Activated CD4-positive, alpha-beta T cell treated with anti-CD3 and anti-CD28 coated beads, Interleukin-2, amount 50 U/mL, for 16 hours (primary cell): ENCODE measurements around the gene ZBED4.

Source experiments
- DNase-seq: peaks from one replicate; pipeline ENCODE4 v3.0.0-alpha.2; 2020

The ZBED4 gene

GRCh38 chr22:49925525-49926128, 72.0 kb downstream of the ZBED4 start:
- peak; percentile 72 for DNase-seq

GRCh38 chr22:49926916-49927315, 73.3 kb downstream of the ZBED4 start:
- DNase-seq, result no peak

- DNase-seq, result no peak
Measured at GRCh38 chr22:49927483-49928184, 74.0 kb downstream of the ZBED4 start.

DNA sequence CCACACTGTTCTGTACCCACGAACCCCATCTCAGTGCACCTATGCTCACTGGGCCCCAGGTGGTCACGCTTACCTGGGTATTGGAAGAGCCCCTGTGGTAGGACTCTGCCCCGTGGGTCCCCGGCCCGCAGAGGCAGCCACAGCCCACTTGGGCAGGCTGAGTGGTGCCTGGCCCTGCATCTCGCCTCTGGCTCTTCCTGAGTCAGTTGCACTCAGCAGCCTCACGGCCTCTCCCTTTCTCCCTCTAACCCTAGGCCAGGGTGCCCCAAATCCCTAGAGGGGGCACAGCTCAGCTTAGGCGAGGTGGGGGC, 74.5 kb downstream of the ZBED4 start:
- no peak for DNase-seq

DNA sequence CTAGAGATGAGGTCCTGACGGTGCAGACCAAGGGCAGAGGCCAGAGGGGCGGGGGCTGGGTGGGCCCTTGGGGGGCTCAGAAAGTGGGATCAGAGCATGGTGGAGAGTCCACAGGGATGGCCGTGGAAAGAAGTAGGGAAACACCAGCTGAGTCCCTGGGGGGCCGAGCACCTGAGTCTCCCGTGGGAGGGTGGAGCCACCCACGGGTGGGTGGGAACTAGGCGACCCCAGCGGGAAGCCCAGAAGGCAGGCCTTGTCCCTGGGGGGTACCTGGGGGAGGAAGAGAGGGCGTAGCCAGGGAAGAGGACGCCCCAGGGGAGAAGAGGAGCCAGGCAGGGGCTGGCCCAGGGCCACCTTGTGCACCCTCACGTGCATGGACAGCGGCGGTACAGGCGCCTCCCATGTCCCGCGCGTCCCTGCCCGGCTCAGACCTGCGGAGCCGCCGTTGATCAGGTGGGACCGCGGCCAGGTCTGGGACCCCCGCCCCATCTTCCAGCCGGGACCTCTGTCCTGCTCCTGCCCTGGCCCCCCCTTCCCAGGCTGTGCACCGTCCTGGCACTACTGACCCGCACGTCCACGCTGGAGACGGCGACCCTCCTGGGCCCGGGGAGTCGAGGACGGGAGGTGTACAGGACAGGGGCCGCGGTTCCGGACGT, 75.0 kb downstream of the ZBED4 start:
- DNase-seq, result no peak

DNA sequence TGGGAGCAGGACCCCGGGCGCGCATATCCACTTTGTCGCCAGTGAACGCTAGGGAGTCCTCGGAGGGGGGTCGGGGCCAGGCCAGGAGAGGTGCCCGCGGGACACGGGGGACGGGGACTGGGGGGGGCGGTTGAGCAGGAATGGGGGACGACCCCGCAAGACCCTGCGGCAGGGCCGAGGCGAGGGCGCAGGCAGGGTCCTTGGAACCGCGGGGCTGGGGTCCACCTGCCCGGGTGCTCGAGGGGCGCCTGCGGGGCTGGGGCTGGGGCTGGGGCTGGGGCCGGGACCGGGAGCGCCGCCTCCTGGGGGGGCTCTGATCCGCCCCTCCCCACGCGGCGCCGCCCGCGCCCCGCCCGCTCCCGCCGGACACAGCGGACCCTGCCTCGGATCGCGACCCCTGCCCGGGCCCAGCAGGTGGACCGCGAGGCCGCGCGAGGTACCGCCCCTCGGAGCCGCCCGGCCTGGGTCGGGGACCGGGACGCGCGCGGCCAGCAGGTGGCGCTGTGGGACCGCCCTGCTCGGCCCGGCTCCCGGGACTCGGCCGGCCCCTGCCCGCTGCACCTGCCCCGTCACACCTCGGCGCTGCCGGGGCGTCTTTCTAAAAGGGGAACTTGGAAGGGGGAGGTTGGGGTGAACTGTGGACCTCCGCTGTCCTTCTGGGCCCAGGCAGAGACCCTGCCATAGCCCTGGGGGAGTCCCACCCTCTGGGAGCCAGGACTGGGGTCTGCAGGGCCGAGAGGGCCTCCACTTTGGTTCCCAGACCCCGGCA, 75.8 kb downstream of the ZBED4 start:
- DNase-seq, result peak; percentile 69

- DNase-seq, result no peak
Measured at GRCh38 chr22:49929994-49930575, 76.4 kb downstream of the ZBED4 start.

DNA sequence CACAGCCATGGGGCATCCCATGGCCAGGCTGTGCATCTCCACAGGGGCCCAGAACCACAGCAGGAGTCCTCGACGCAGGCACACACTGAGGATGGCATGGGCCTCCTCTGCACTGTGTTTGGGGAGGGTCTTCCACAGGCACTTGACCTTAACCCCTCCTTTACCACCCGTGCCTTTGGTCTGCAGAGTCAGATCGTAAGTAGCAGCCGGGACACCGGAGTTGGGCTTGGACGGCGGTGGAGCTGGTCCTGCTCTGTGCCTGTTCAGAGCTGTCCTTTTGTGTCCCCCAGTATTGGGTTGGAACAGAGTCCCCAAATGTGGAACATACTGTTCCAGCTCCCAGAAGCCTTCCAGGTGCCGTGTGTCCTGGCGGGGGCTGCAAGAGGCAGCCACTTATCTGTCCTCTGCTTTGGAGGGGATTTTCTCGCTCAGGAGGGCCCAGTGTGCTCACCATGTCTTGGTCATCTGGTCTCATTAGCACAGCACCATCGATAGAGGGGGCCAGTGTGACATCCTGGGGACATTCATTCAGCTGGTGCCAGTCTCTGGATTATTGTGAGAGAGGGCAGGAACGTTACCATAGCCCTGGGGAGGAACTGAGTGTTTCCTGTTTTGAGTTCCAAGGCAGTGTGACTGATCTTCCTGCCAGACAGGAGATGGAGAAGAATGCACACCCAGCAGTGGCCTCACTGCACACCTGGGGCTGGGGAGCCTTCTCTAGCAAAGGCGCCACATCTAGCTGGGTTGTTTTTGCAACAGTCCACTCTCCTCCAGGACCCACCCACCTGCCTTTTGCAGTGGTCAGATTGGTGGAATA, 77.2 kb downstream of the ZBED4 start:
- peak; percentile 68 for DNase-seq

GRCh38 chr22:49933236-49934159, 79.9 kb downstream of the ZBED4 start:
- DNase-seq, result no peak

DNA sequence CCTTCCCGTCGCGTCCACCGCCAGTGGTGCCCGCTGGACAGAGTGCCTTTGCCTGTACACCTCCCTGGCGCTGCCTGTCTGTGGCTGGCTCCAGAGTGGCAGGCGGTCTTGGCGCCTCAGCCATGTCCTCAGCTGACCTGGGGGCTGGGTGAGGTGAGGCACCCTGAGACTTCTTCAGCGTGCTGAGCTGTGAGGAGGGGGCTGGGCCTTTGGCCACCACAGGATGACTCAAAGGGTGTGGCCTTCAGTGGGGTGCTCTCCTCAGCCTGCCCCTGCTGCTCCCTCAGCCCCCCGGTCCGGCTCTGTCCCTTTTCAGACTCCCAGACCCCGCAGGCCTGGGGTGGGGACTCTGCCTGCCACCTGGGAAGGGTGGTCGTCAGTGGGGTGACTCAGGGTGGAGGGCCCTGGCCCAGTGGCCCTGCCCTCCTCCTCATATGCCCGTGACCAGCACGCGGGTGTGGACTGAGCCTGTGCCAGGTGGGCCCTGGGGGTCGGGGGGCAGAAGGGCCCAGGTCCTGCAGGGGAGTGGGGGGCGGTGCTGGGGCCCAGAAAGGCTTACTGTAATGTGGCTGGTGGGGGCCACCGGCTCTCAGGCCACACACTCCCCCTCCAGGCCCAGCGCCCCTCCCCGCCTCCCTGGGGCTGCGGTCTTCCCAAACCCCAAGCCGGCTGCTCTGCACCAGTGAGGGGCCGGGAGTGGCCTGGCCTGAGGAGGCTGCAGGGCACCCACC, 80.7 kb downstream of the ZBED4 start:
- DNase-seq, result peak; percentile 36

GRCh38 chr22:49934891-49935557, 81.4 kb downstream of the ZBED4 start:
- peak; percentile 91 for DNase-seq

DNA sequence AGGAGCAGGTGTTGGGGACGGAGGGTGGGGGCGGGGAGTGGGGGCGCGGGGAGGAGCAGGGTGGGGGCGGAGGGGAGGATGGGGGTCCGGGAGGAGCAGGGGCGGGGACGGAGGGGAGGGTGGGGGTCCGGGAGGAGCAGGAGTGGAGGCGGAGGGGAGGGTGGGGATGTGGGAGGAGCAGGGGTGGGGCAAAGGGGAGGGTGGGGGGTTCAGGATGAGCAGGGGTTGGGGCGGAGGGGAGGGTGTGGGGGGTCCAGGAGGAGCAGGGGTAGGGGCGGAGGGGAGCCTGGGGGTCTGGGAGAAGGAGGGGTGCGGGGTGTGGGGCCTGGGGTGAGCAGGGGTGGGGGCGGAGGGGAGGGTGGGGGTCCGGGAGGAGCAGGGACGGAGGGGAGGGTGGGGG, 81.9 kb downstream of the ZBED4 start:
- peak; percentile 69 for DNase-seq

DNA sequence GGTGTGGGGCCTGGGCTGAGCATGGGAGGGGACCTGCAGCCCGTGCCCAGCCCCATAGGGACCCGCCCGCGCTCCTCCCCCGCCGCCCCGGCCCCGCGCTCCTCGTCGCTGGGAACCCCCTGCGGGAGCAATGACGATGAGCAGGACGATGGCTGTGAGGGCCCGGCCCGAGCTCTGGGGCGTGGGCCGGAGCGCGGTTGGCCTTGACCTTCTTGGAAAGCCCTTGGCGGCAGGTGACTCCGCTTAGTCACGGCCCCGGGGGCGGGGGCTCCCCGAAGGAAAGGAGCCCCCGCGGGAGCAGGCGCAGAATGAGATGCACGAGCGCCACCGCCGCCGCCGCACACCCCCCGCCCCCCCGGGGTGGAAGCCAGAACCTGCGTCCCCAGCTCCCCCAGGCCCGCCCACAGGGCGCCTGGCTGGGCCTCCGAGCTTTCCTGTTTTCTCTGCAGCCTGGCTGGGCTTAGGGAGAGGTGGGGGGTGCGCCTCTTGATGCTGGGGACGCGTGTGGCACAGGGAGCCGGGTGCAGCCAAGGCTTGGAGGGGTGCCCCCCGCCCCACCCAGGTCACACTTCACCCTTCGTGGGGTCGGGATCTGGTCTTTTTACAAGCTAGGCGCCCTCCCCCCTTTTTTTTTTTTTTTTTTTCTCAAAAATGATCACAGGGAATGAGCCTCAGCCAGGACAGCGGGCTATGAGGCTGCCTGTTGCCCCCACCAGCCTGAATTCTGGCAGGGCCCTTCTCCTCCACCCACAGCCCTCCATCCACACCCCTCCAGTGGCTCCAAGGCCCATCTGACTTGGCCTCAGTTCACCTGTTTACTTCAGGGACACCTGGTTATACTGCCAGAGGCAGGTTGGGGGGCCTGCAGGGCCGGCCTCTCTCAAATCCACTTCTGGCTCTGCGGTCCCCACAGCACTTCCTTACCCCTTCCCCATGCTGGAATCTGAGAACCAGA, 82.7 kb downstream of the ZBED4 start:
- peak; percentile 96 for DNase-seq

GRCh38 chr22:49936973-49937757, 83.5 kb downstream of the ZBED4 start:
- no peak for DNase-seq

DNA sequence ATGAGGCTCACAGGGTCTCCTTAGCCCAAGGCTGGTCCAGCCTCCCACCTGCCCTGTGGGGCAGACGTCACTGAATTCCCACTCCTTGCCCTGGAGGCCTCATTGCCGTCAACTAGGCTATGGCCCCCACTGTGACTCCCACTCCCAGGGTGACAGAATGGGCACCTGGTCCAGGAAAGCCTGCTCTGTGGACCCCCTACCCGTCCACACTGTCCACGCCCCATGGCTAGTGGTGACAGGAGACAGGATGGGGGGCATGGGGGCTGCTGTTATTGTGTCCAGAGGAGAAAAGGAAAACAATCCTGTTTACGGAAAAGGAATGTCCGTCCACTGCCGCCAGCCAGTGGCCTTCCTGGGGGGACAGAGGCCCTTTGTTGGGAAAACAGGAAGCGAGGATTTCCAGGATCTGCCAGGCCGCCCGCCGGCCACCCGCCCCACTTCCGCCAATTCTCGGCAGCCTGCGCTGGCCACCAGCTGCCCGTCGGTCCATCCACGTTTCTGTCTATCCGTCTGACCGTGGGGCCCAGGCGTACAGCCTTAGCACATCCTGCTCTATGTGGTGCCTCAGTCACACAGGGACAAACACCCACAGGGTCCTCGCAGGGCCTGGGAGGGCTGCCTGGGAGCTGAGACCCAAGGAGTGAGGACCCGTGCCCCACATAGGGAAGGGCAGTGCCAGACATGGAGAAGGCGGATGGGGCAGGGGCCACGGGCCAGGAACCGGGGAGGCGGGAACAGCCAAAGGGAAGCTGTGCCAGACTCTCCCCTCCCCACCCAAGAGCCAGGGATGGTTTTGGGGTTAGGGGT, 84.3 kb downstream of the ZBED4 start:
- no peak for DNase-seq

DNA sequence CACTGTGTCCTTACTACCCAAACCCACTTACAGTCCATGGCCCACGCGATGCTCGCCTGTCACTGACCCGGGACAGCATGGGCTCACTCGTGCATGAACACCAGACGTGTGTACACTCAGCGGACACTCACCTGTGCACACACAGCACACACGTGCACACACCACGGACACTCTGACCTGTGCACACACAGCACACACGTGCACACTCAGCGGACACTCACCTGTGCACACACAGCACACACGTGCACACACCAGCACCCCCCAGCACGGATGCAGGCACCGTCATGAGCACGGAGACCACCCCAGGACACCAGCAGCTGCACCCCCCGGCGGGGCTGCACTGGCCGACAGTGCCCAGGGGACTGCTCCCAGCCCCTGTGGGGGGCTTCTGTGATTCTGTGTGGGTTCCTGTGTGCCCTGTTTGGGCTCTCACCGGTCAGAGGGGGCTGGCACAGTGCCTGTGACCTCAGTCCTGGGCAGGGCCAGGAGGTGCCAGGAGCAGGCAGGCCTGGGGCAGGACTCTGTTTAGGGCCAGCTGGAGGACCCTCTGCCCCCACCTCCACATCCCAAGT, 85.0 kb downstream of the ZBED4 start:
- no peak for DNase-seq
